MV-4-11 (cell line): ENCODE data around the gene ARMC9.
"Not testable (repeated sequence)": the region's sequence is repeated elsewhere in the genome, so short reads cannot be mapped to it uniquely, and the experiment has no call there.

Experiments used
- DNase-seq: peaks from one replicate; lab custom pipeline; 2025; lab: John Stamatoyannopoulos, UW

ARMC9 gene

GRCh38 chr2:231399046-231399852 is 200.8 kb downstream of the ARMC9 start:
- no peak for DNase-seq

GRCh38 chr2:231399853-231400680 is 201.6 kb downstream of the ARMC9 start:
- DNase-seq = no peak

GRCh38 chr2:231400681-231401080 is 202.2 kb downstream of the ARMC9 start:
- DNase-seq = not testable (repeated sequence)

- not testable (repeated sequence) for DNase-seq
Measured at GRCh38 chr2:231401101-231401500, 202.7 kb downstream of the ARMC9 start.

GRCh38 chr2:231403421-231404182 is 205.2 kb downstream of the ARMC9 start:
- not testable (repeated sequence) for DNase-seq

- not testable (repeated sequence) for DNase-seq
Measured at GRCh38 chr2:231404183-231404578, 205.8 kb downstream of the ARMC9 start.

GRCh38 chr2:231405601-231406367 is 207.4 kb downstream of the ARMC9 start:
- DNase-seq = not testable (repeated sequence)

- not testable (repeated sequence) for DNase-seq
Measured at GRCh38 chr2:231407686-231408085, 209.3 kb downstream of the ARMC9 start.

- DNase-seq = not testable (repeated sequence)
Measured at GRCh38 chr2:231408304-231408703, 209.9 kb downstream of the ARMC9 start.

- DNase-seq = no peak
Measured at GRCh38 chr2:231409776-231410175, 211.3 kb downstream of the ARMC9 start.

- no peak for DNase-seq
Measured at GRCh38 chr2:231410293-231411004, 212.0 kb downstream of the ARMC9 start.

- no peak for DNase-seq
Measured at GRCh38 chr2:231411237-231411636, 212.8 kb downstream of the ARMC9 start.

- DNase-seq = peak; percentile 75
Measured at GRCh38 chr2:231411831-231412617, 213.6 kb downstream of the ARMC9 start.

- DNase-seq = no peak
Measured at GRCh38 chr2:231412618-231412963, 214.2 kb downstream of the ARMC9 start.

GRCh38 chr2:231413456-231413855 is 215.0 kb downstream of the ARMC9 start:
- no peak for DNase-seq

- DNase-seq = no peak
Measured at GRCh38 chr2:231413921-231414476, 215.6 kb downstream of the ARMC9 start.

GRCh38 chr2:231415029-231415428 is 216.6 kb downstream of the ARMC9 start:
- no peak for DNase-seq

- no peak for DNase-seq
Measured at GRCh38 chr2:231418820-231419640, 220.6 kb downstream of the ARMC9 start.

- no peak for DNase-seq
Measured at GRCh38 chr2:231421051-231421580, 222.7 kb downstream of the ARMC9 start.
